ENCODE results near the gene FGF22. TPM values are rescaled to one million over a fixed set of nuclear protein-coding genes. Genes with fewer than 3 reads are reported as not detected.

Gene FGF22
- 0.10 TPM for total RNA-seq

DNA sequence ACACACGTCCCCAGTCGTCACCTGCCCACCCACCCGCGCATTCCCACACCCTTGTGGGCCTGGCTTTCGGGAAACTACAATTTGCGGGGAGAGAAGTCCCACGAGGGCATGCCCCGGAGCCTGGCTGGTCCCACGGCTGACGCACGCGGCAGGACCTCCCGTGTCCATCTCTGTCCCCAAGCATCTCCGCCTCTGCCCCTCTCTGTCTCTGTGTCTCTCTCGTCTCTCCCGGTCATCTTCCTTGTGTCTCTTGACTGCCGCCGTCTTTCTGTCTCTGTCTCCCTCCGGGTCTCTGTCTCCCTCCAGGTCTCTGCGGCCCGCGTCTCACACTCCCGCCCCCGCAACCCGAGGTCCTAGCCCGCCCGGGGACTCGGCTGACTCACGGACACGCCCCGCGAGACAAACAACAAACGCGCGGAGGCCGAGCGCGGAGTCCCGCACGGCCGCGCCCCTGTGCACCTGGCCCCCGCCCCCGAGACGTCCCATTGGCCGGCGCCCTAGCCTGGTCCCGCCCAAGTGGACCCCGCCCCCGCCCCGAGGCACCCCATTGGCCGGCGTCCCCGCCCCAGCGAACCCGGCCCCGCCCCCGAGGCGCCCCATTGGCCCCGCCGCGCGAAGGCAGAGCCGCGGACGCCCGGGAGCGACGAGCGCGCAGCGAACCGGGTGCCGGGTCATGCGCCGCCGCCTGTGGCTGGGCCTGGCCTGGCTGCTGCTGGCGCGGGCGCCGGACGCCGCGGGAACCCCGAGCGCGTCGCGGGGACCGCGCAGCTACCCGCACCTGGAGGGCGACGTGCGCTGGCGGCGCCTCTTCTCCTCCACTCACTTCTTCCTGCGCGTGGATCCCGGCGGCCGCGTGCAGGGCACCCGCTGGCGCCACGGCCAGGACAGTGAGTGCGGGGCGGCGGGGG is at the start of gene FGF22:
TSS of gene FGF22 (plus strand) at position 627 of the 908 bp plus-strand sequence. CDS start at position 674, 47 bp downstream.
- H3K9me3 ChIP-seq (ENCODE audit: low read depth, low read length): no peaks in the 10 kb centered on the region
- peaks cover 12% of the 10 kb centered on the region for H3K4me1 ChIP-seq (ENCODE audit: insufficient read depth, low read length)
- H3K27me3 ChIP-seq (ENCODE audit: insufficient read depth, low read length): no peaks in the 10 kb centered on the region
- H3K4me3 ChIP-seq (ENCODE audit: low read length): no peak within 1 kb of the TSS

DNA sequence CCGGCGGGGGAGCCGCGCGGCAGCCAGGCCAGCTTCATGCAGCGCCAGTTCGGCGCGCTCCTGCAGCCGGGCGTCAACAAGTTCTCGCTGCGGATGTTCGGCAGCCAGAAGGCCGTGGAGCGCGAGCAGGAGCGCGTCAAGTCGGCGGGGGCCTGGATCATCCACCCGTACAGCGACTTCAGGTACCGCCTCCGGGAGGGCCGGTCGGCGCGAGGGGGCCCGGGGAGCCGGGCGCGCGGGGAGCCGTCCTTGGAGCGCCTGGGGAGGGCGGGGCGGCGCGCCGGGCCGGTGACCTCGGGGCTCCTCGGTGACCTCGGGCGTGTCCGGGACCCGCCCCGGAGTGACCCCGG is 49.3 kb upstream of the FGF22 start:
- H3K4me1 ChIP-seq (ENCODE audit: insufficient read depth, low read length): peaks cover 16% of the 10 kb centered on the region
- H3K9me3 ChIP-seq (ENCODE audit: low read depth, low read length): no peaks in the 10 kb centered on the region
- no peak overlapping the region for H3K4me3 ChIP-seq (ENCODE audit: low read length)
- peaks cover 24% of the 10 kb centered on the region for H3K27me3 ChIP-seq (ENCODE audit: insufficient read depth, low read length)

DNA sequence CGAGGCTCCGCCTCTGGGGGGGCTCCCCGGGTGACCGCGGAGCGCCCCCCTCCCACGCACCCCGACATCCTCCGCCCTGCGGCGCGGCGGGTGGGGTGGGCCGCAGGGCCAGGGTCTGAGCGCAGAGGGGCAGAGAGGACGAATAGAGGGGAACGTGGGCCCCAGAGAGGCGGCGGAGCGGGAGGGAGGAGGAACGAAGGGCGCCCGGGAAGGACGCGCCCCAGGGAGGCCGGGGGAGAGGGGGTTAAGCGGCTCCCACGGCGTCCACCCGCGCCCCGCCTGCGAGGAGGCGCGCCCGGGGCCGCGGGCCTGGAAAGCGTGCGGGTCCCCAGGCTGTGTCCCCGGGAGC is 49.0 kb upstream of the FGF22 start:
- peaks cover 24% of the 10 kb centered on the region for H3K27me3 ChIP-seq (ENCODE audit: insufficient read depth, low read length)
- no peaks in the 10 kb centered on the region for H3K9me3 ChIP-seq (ENCODE audit: low read depth, low read length)
- peaks cover 16% of the 10 kb centered on the region for H3K4me1 ChIP-seq (ENCODE audit: insufficient read depth, low read length)
- H3K4me3 ChIP-seq (ENCODE audit: low read length): no peak overlapping the region

DNA sequence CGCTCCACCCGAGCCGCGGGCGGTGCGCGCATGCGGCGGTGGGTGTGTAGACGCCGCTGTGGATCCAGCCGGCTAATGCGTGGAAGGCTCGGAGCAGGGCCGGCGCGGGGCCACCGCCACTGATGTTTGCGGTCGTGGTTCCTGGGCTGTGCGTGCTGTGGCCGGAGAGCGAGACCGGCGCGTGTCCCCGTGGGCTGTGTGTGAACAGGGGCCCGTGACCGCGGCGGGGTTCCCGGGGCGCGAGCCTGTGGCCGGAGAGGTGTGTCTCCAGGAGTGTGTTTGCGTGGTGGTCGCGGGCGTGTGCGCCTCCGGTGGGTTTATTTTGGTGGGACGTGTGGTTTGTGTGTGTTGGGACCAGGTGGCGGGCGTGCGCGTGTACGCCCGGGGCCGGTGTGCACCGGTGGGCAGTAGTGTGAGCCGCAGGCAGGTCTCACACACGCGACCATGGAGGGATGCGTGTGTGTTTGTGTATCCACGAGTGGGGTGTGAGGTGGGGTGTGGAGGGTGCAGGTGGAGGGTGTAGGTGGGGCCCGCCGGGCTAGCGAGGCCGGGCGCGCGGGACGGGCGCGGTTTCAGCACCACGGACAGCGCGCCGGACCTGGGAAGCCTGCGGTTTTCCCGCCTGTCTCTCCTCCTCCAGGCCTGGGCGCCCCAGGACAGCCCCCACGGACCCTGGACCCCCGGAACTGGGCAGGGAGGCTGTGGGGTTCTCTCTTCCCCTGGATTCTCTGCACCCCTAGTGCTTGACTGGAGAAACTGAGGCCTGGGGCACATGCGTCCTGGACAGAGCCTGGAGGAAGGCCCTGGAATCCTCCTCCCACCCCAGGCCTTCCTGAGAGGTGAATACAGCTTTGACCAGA is 48.4 kb upstream of the FGF22 start:
- Histone ChIP-seq H3K4me1 (ENCODE audit: insufficient read depth, low read length) (peaks cover 16% of the 10 kb centered on the region), H3K9me3 (ENCODE audit: low read depth, low read length) (no peaks in the 10 kb centered on the region), H3K4me3 (ENCODE audit: low read length) (no peak overlapping the region), H3K27me3 (ENCODE audit: insufficient read depth, low read length) (peaks cover 24% of the 10 kb centered on the region)

DNA sequence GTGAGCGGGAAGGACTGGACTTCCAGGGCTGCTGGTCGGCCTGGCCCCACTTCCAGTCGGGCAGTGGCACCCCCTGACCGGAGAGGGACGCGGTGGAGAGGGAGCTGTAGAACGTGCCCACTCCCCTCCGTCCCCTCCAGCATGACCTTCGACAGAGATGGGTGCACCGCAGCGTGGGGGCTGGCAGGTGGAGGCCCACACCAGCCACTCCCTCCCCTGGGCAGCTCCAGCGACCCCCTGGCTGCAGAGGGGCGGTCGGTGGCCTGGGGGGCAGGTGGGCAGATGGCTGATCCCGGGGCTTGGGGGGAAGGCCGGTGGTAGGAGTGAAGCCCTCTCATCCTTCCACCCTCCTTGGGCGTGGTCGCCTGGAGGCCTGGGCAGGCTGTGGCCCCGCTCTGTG is 47.6 kb upstream of the FGF22 start:
- H3K4me3 ChIP-seq (ENCODE audit: low read length): no peak overlapping the region
- H3K4me1 ChIP-seq (ENCODE audit: insufficient read depth, low read length): peaks cover 16% of the 10 kb centered on the region
- peaks cover 24% of the 10 kb centered on the region for H3K27me3 ChIP-seq (ENCODE audit: insufficient read depth, low read length)
- no peaks in the 10 kb centered on the region for H3K9me3 ChIP-seq (ENCODE audit: low read depth, low read length)

DNA sequence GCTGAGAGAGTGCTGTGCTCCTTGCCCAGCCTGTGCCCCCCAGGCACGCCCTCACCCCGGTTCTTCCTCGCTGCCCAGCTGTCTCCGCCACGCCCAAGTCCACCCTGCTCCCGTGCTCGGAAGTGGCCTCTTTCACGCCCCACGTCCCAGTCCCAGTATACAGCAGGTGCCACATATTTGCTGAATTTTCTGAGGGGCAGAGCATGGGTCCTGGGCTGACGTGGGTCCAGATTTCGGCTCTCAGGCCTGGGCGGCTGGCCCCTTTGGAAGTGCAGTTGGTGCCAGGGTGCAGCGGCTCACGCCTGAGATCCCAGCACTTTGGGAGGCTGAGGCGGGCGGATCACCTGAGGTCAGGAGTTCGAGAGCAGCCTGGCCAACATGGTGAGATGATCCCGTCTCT is 46.6 kb upstream of the FGF22 start:
- Histone ChIP-seq H3K27me3 (ENCODE audit: insufficient read depth, low read length) (peaks cover 22% of the 10 kb centered on the region), H3K4me1 (ENCODE audit: insufficient read depth, low read length) (peaks cover 16% of the 10 kb centered on the region), H3K4me3 (ENCODE audit: low read length) (no peak overlapping the region), H3K9me3 (ENCODE audit: low read depth, low read length) (no peaks in the 10 kb centered on the region)

DNA sequence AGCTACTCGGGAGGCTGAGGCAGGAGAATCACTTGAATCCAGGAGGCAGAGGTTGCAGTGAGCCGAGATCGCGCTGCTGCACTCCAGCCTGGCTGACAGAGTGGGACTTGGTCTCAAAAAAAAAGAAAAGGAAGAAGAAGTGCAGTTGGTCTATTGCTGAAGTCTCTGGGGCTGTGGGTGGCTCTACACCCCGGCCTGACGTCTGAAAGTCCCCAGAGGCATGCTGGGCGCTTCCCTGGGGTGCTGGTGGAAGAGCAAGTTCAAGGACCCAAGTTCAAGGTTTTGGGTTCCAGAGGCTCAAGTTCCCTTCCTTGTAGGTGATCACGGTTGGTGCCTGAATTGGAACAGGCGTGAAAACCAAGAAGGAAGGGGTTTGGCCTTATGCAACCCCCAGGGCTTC is 46.2 kb upstream of the FGF22 start:
- Histone ChIP-seq H3K4me1 (ENCODE audit: insufficient read depth, low read length) (peaks cover 13% of the 10 kb centered on the region), H3K4me3 (ENCODE audit: low read length) (no peak overlapping the region), H3K27me3 (ENCODE audit: insufficient read depth, low read length) (peaks cover 18% of the 10 kb centered on the region), H3K9me3 (ENCODE audit: low read depth, low read length) (no peaks in the 10 kb centered on the region)

DNA sequence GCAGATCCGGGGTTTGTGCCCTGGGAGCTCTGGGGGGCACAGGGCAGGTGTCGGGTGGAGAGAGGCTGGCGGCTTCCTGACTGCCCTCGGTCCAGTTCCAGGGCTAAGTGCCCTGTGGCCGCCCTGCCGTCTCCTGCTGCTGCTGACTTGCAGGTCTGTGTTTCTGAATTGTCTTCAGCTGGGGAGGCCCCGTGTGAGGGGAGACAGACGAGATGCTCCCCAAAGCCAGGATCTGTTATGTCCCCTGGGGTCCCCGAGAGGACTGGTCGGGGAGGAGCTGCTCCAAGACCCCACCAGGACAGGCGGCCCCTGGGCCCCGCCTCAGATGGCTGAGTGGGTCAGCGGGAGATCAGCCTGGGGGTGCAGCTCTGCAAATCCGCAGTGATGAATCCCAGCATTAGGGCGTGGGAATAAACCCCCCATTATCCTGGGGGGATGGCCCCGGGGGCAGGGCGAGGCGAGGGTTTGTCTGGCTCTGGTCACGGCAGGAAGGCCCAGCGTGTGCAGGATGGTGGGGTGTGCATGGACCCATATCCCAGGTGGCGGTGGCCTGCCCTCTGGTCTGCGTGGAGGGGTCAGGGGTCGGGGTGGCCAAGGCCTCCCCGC is 45.3 kb upstream of the FGF22 start:
- H3K27me3 ChIP-seq (ENCODE audit: insufficient read depth, low read length): peaks cover 9% of the 10 kb centered on the region
- H3K4me1 ChIP-seq (ENCODE audit: insufficient read depth, low read length): peaks cover 6% of the 10 kb centered on the region
- H3K4me3 ChIP-seq (ENCODE audit: low read length): no peak overlapping the region
- H3K9me3 ChIP-seq (ENCODE audit: low read depth, low read length): no peaks in the 10 kb centered on the region

DNA sequence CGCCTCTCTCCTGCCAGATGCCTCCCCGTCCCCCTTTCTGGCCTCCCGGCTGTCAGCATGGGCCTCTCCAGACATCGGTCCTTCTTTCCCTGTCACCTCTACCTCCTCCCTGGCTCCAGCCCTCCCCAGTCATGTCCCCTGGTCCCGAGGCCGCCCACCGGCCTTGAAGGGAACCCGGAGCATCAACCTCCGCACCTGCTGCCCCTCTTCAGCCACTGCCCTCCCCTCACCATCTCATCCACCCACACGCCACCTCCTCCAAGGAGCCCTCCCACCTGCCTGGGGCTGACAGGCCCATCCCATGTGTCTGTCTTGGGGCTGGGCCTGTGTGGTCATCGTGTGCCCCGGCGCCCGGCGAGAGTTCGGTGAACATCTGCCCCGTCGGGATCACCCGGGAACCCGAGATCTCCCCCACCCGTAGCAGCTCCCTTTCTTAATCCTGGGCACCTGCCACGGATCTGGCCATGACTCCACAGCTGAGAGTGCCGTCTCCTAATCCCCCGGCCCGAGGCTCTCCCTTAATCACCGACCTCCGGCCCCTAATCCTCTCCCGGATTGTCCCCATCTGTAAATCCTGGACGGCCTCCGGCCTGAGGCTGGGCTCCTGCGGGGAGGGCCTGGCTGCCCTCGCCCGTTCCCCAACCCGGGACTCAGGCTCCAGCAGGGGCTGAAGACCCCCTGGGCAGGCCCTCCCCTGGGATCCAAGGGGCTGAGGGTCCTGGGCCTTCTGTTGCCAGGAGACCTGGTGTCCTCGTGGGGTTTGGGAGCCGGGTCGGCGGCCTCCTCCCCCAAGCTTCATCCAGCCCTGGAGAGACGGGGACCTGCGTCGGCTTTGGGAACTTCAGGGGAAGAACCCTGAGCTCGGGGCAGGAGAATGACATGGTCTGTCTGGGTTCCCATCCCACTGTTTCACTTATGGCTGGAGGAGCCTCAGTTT is 44.1 kb upstream of the FGF22 start:
- Histone ChIP-seq H3K27me3 (ENCODE audit: insufficient read depth, low read length) (peaks cover 8% of the 10 kb centered on the region), H3K9me3 (ENCODE audit: low read depth, low read length) (no peaks in the 10 kb centered on the region), H3K4me1 (ENCODE audit: insufficient read depth, low read length) (peaks cover 4% of the 10 kb centered on the region), H3K4me3 (ENCODE audit: low read length) (no peak overlapping the region)

DNA sequence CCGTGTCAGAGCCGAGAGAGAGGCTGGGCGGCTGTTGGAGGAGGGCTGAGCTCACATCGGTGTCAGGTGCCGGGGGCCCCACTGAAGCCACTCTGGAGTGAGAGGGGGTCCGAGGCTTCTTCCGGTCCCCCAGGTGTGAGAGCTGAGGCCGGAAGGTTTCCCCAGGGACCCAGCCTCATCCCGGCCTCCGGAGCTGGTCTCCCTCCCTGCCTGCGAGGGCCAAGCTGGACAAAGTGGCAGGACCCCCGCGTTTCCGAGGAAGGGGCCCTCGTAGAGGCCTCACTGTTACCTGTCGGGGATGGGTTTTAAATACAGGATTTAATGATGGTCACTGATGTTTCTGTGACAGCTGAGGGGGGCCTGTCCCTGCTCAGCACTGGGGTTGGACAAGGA is 43.4 kb upstream of the FGF22 start:
- H3K4me3 ChIP-seq (ENCODE audit: low read length): no peak overlapping the region

DNA sequence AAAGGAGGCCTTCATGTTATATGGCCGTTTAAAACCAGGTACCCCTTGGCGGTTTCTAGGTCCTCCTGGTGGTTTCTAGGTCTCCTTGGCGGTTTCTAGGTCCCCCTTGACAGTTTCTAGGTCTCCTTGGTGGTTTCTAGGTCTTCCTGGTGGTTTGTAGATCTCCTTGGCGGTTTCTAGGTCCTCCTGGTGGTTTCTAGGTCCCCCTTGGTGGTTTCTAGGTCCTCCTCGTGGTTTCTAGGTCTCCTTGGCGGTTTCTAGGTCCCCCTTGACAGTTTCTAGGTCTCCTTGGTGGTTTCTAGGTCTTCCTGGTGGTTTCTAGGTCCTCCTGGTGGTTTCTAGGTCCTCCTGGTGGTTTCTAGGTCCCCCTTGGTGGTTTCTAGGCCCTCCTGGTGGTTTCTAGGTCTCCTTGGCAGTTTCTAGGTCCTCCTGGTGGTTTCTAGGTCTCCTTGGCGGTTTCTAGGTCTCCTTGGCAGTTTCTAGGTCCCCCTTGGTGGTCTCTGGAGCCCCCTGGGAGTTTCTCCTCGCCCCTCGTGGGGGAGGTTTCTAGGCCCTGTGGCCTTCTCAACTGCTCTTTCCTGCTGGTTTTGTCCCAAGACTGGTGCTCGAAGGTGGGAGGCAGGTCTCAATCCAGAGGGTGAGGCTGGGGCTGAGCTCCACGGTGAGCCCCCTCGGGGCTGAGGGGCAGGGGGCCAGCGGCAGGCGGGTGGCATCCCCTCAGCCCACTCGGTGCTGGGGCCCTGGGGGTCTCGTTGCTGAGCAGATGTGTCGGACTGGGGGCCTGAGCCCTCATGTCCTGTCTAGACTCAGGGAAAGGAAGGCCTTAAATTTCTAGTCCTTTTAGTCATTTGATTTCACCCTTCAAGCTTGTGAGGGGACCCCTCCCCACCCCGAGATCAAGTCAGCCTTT is 42.0 kb upstream of the FGF22 start:
- no peaks in the 10 kb centered on the region for H3K27me3 ChIP-seq (ENCODE audit: insufficient read depth, low read length)
- H3K9me3 ChIP-seq (ENCODE audit: low read depth, low read length): no peaks in the 10 kb centered on the region
- H3K4me1 ChIP-seq (ENCODE audit: insufficient read depth, low read length): no peaks in the 10 kb centered on the region
- no peak overlapping the region for H3K4me3 ChIP-seq (ENCODE audit: low read length)

More for the DNA sequence above, 43.4 kb upstream of the FGF22 start:
- H3K4me1 ChIP-seq (ENCODE audit: insufficient read depth, low read length): no peaks in the 10 kb centered on the region
- no peaks in the 10 kb centered on the region for H3K9me3 ChIP-seq (ENCODE audit: low read depth, low read length)
- H3K27me3 ChIP-seq (ENCODE audit: insufficient read depth, low read length): peaks cover 5% of the 10 kb centered on the region

DNA sequence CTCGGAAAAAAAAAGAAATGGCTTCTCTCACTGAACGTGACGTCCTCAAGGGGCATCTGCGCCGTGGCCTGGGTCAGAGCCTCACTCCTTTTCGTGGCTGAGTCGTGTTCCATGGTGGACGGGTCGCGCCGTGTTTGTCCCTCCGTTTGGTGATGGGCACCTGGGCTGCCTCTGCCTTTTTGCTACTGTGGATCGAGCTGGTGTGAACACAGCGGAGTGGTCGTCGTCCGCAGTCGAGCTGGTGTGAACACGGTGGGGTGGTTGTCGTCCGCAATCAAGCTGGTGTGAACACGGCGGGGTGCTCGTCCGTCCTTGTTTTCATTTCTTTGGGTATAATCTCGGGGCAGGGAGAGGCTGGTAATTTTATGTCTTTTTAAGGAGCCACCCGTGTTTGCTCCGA is 38.4 kb upstream of the FGF22 start:
- Histone ChIP-seq H3K4me1 (ENCODE audit: insufficient read depth, low read length) (no peaks in the 10 kb centered on the region), H3K4me3 (ENCODE audit: low read length) (no peak overlapping the region), H3K9me3 (ENCODE audit: low read depth, low read length) (no peaks in the 10 kb centered on the region), H3K27me3 (ENCODE audit: insufficient read depth, low read length) (no peaks in the 10 kb centered on the region)

DNA sequence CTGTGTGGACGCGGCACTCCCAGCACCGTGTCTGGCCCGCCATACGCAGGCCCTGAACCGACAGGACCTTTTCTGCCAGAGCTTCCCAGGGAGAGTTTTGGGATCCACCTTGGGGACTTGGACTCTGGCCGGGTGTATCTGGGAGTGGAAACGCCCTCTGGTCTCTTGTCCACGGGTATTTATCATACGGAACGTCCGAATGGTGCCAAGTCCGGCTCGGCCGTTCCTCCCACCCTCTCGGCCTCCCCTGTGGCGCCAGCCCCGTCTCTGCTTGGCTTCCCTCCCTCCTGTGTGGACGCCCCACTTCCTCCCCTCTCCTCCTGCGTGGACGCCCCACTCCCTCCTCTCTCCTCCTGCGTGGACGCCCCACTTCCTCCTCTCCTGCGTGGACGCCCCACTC is 37.9 kb upstream of the FGF22 start:
- Histone ChIP-seq H3K27me3 (ENCODE audit: insufficient read depth, low read length) (no peaks in the 10 kb centered on the region), H3K4me3 (ENCODE audit: low read length) (no peak overlapping the region), H3K9me3 (ENCODE audit: low read depth, low read length) (no peaks in the 10 kb centered on the region), H3K4me1 (ENCODE audit: insufficient read depth, low read length) (no peaks in the 10 kb centered on the region)
